Inflammatory macrophage treated with lipopolysaccharide for 1 hour (primary cell): ENCODE results near the gene TAPT1.

Experiments used
- DNase-seq, 2 donors: peaks; one replicate each; pipeline ENCODE4 v3.0.0-alpha.2; 2020 to 2022

TAPT1 gene

GRCh38 chr4:16225863-16226815, at the start of gene TAPT1:
TAPT1 (minus strand) TSS chr4:16226471; CDS start chr4:16226457, 14 bp downstream.
- DNase-seq, result peak; percentile 58 to 75

- DNase-seq, result peak; percentile 34 to 54
These were observed 45.1 kb upstream of the TAPT1 start for GRCh38 chr4:16271411-16271810.

GRCh38 chr4:16270454-16271328, 44.4 kb upstream of the TAPT1 start:
- DNase-seq, result peak; percentile 81 to 96

GRCh38 chr4:16269742-16270453, 43.6 kb upstream of the TAPT1 start:
- peak; percentile 74 to 94 for DNase-seq

GRCh38 chr4:16269240-16269639, 43.0 kb upstream of the TAPT1 start:
- DNase-seq, result no peak

- DNase-seq, result no peak
These were observed 42.0 kb upstream of the TAPT1 start for GRCh38 chr4:16268290-16268689.

GRCh38 chr4:16267639-16268038, 41.4 kb upstream of the TAPT1 start:
- DNase-seq, result no peak

- DNase-seq, result no peak
These were observed 39.5 kb upstream of the TAPT1 start for GRCh38 chr4:16265820-16266219.

- DNase-seq, result peak; percentile 58 to 85
These were observed 38.5 kb upstream of the TAPT1 start for GRCh38 chr4:16264798-16265197.

GRCh38 chr4:16263056-16263455, 36.8 kb upstream of the TAPT1 start:
- DNase-seq, result no peak

- no peak for DNase-seq
These were observed 35.9 kb upstream of the TAPT1 start for GRCh38 chr4:16262188-16262587.

- DNase-seq, result peak in 1 of 2 donors; percentile 16
These were observed 35.1 kb upstream of the TAPT1 start for GRCh38 chr4:16261313-16261878.

- peak; percentile 60 to 83 for DNase-seq
These were observed 33.6 kb upstream of the TAPT1 start for GRCh38 chr4:16259889-16260246.

GRCh38 chr4:16259241-16259888, 33.1 kb upstream of the TAPT1 start:
- no peak for DNase-seq

GRCh38 chr4:16257611-16258010, 31.3 kb upstream of the TAPT1 start:
- DNase-seq, result no peak

- no peak for DNase-seq
These were observed 30.1 kb upstream of the TAPT1 start for GRCh38 chr4:16256343-16256742.

- DNase-seq, result no peak
These were observed 29.5 kb upstream of the TAPT1 start for GRCh38 chr4:16255730-16256129.

- no peak for DNase-seq
These were observed 27.1 kb upstream of the TAPT1 start for GRCh38 chr4:16253127-16253960.

GRCh38 chr4:16250661-16251365, 24.5 kb upstream of the TAPT1 start:
- no peak for DNase-seq

GRCh38 chr4:16248605-16249004, 22.3 kb upstream of the TAPT1 start:
- no peak for DNase-seq
